A549 (cell line): ENCODE results near the gene OSGIN1. TPM values are rescaled to one million over a fixed set of nuclear protein-coding genes. Genes with fewer than 3 reads are reported as not detected.

Experiments used
- ATAC-seq, 2 experiments: fragments of 200-7000 bp in 1 of 2; fragments of >200 bp in 1 of 2; cut with Nextera tagmentation in 1 of 2; cut with Tn5 transposase in 1 of 2; 3 replicates each; pipeline versions ENCODE4 v1.8.0 to v1.9.1; 2018 to 2020; ENCODE audit warnings: mild to moderate bottlenecking in 1 of 2, moderate library complexity in 1 of 2
- CTCF ChIA-PET: fragments of 300-600 bp; sonication (Branson Sonifier 250); formaldehyde crosslinking; extraction: SDS; loops from one replicate; lab custom pipeline; 2021; ENCODE audit warnings: antibody characterized with exemption, inconsistent platforms; lab: Yijun Ruan, JAX
- POLR2A ChIA-PET: fragments of 350-600 bp; formaldehyde crosslinking; extraction: SDS; loops from one replicate; lab custom pipeline; 2021; ENCODE audit warnings: antibody characterized with exemption, inconsistent platforms; lab: Yijun Ruan, JAX
- DNase-seq, 2 experiments: peaks; one replicate each; pipeline versions ENCODE4 v3.0.0 to v3.0.0-alpha.2; 2011 to 2016; ENCODE audit warnings: low read depth in 1 of 2, low spot score in 1 of 2
- FAIRE-seq: peaks from 2 replicates; lab custom pipeline; 2011; peaks lifted over from hg19 to GRCh38; lab: Jason Lieb, UNC
- H3K27ac ChIP-seq, 2 experiments: fragments of >200 bp; sonication (Bioruptor Twin); formaldehyde crosslinking; 3 replicates each; pipeline ENCODE4 v1.5.1; 2016 to 2017
- H3K4me1 ChIP-seq: fragments of >200 bp; sonication (Bioruptor Twin); formaldehyde crosslinking; 3 replicates; pipeline ENCODE4 v1.6.1; 2016
- H3K4me2 ChIP-seq: fragments of >200 bp; sonication (Bioruptor Twin); formaldehyde crosslinking; 3 replicates; pipeline ENCODE4 v1.6.1; 2016
- H3K4me3 ChIP-seq: fragments of >200 bp; sonication (Bioruptor Twin); formaldehyde crosslinking; 3 replicates; pipeline ENCODE4 v1.5.1; 2016
- H3K9me3 ChIP-seq: fragments of >200 bp; sonication (Bioruptor Twin); formaldehyde crosslinking; 3 replicates; pipeline ENCODE4 v1.6.1; 2016
- BHLHE40 ChIP-seq: IDR thresholded peaks from 2 replicates; pipeline ENCODE4 v1.6.1; 2012; ENCODE audit warnings: low read depth, low read length, inconsistent platforms
- CHD2 ChIP-seq: fragments of 150-350 bp; IDR thresholded peaks from 2 replicates; pipeline ENCODE4 v1.6.1; 2014; ENCODE audit warnings: low read length; ENCODE audit not compliant: partially characterized antibody
- CHD4 ChIP-seq: fragments of 200-600 bp; sonication (generic); IDR thresholded peaks from 2 replicates; pipeline ENCODE4 v1.6.1; 2016; ENCODE audit warnings: antibody characterized with exemption, mild to moderate bottlenecking, borderline replicate concordance
- ELK1 ChIP-seq: fragments of 150-350 bp; IDR thresholded peaks from 2 replicates; pipeline ENCODE4 v1.6.1; 2014; ENCODE audit warnings: low read depth, mild to moderate bottlenecking, low read length
- EP300 ChIP-seq, 2 experiments: fragments of >200 bp; sonication (Bioruptor Twin); formaldehyde crosslinking; IDR thresholded peaks; 2 replicates in 1 of 2; 3 replicates in 1 of 2; pipeline ENCODE4 v1.6.1; 2016 to 2017
- FOXS1 ChIP-seq: fragments of 250-450 bp; sonication (Bioruptor Pico); IDR thresholded peaks from 2 replicates; pipeline ENCODE4 v1.5.0; 2020; ENCODE audit warnings: mild to moderate bottlenecking, moderate library complexity
- HDAC2 ChIP-seq: fragments of 200-600 bp; sonication (generic); IDR thresholded peaks from 2 replicates; pipeline ENCODE4 v1.6.1; 2016
- JUN ChIP-seq, 2 experiments: fragments of >200 bp; sonication (Bioruptor Twin); formaldehyde crosslinking; IDR thresholded peaks; 2 replicates in 1 of 2; 3 replicates in 1 of 2; pipeline ENCODE4 v1.6.1; 2016 to 2017
- POLR2A ChIP-seq: IDR thresholded peaks from 2 replicates; pipeline ENCODE4 v1.6.1; 2012; ENCODE audit warnings: mild to moderate bottlenecking, low read length
- POLR2AphosphoS2 ChIP-seq: conservative IDR thresholded peaks from 2 replicates; pipeline ENCODE4 v1.6.1; 2012; ENCODE audit warnings: low read length, improper control_type of control experiment, inconsistent platforms
- RAD21 ChIP-seq, 2 experiments: fragments of >200 bp in 1 of 2; sonication (Bioruptor Twin) in 1 of 2; formaldehyde crosslinking in 1 of 2; IDR thresholded peaks in 1 of 2; conservative IDR thresholded peaks in 1 of 2; 2 replicates in 1 of 2; 3 replicates in 1 of 2; pipeline ENCODE4 v1.6.1; 2012 to 2018; ENCODE audit warnings: inconsistent platforms in 1 of 2
- ZFP36 ChIP-seq: fragments of 450-650 bp; IDR thresholded peaks from 2 replicates; pipeline ENCODE4 v1.6.1; 2014; ENCODE audit warnings: borderline replicate concordance; ENCODE audit not compliant: partially characterized antibody
- WGBS: methylation state at CpG from one replicate; pipeline ENCODE4 v1.1.6; 2017; ENCODE audit errors: missing lambda C conversion rate; 5-methylcytosine and 5-hydroxymethylcytosine counted together
- polyA plus RNA-seq, 4 experiments: library from polyadenylated mRNA; depleted of rRNA in 3 of 4; stranded (reverse); fragments of >200 nt; fragmentation: RNase III in 1 of 4; extraction: RNeasy Plus Mini Kit Qiagen cat#74134 plus additional on column Dnase treatment in 1 of 4; gene quantifications; 2 replicates in 3 of 4; 3 replicates in 1 of 4; pipeline ENCODE4 v1.2.3, GENCODE V29; 2011 to 2017
- TF ChIP-seq, protein P1 (sequence below): fragments of 200-600 bp; sonication (generic); IDR thresholded peaks from 2 replicates; pipeline ENCODE4 v1.6.1; 2016; ENCODE audit warnings: antibody characterized with exemption, mild to moderate bottlenecking, moderate library complexity
- TF ChIP-seq, protein P2 (sequence below): fragments of 250-450 bp; sonication (Bioruptor Pico); IDR thresholded peaks from 2 replicates; pipeline ENCODE4 v1.5.0; 2021; ENCODE audit warnings: mild to moderate bottlenecking, moderate library complexity, borderline replicate concordance

The OSGIN1 gene
- polyA plus RNA-seq, 2 of the 4 experiments (the other 2 are of a cell fraction) = 25.9 to 37.6 TPM

- DNase-seq (no peak), ATAC-seq (no peak), FAIRE-seq (no peak)
- no peak overlapping the region for H3K4me2 ChIP-seq
- TF ChIP-seq ZFP36 (peak; percentile 36), CHD2 (no peak)
- TF ChIP-seq, protein P1, sequence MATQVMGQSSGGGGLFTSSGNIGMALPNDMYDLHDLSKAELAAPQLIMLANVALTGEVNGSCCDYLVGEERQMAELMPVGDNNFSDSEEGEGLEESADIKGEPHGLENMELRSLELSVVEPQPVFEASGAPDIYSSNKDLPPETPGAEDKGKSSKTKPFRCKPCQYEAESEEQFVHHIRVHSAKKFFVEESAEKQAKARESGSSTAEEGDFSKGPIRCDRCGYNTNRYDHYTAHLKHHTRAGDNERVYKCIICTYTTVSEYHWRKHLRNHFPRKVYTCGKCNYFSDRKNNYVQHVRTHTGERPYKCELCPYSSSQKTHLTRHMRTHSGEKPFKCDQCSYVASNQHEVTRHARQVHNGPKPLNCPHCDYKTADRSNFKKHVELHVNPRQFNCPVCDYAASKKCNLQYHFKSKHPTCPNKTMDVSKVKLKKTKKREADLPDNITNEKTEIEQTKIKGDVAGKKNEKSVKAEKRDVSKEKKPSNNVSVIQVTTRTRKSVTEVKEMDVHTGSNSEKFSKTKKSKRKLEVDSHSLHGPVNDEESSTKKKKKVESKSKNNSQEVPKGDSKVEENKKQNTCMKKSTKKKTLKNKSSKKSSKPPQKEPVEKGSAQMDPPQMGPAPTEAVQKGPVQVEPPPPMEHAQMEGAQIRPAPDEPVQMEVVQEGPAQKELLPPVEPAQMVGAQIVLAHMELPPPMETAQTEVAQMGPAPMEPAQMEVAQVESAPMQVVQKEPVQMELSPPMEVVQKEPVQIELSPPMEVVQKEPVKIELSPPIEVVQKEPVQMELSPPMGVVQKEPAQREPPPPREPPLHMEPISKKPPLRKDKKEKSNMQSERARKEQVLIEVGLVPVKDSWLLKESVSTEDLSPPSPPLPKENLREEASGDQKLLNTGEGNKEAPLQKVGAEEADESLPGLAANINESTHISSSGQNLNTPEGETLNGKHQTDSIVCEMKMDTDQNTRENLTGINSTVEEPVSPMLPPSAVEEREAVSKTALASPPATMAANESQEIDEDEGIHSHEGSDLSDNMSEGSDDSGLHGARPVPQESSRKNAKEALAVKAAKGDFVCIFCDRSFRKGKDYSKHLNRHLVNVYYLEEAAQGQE = no peak
- POLR2A ChIA-PET = no interaction called here
- H3K4me1 ChIP-seq = no peaks in the 10 kb centered on the region
- CTCF ChIA-PET = interaction anchor here (1.8 to 4.2 kb wide), 3 partner anchors 16 to 93 kb away, joined by 4 to 28 read pairs (median 20); no protein-coding TSS in a partner anchor
- 82% methylated on average over 19 of the region's 19 CpGs for WGBS
- H3K9me3 ChIP-seq = peaks cover 2% of the 10 kb centered on the region; the same call in 2 of the 3 replicates
- no peak overlapping the region for H3K27ac ChIP-seq
- H3K4me3 ChIP-seq = no peak overlapping the region
Observed at GRCh38 chr16:83972256-83973008, 19.4 kb downstream of the OSGIN1 start.

- ATAC-seq (no peak), FAIRE-seq (no peak), DNase-seq (no peak)
- TF ChIP-seq BHLHE40 = no peak
- TF ChIP-seq RAD21 (conservative IDR thresholded peaks at IDR 0.05 in 1 of 2, IDR thresholded peaks at IDR 0.05 in 1 of 2) = no peak
- no peak for TF ChIP-seq POLR2AphosphoS2
- TF ChIP-seq JUN (IDR thresholded peaks at IDR 0.05) = no peak
- TF ChIP-seq, protein P2, sequence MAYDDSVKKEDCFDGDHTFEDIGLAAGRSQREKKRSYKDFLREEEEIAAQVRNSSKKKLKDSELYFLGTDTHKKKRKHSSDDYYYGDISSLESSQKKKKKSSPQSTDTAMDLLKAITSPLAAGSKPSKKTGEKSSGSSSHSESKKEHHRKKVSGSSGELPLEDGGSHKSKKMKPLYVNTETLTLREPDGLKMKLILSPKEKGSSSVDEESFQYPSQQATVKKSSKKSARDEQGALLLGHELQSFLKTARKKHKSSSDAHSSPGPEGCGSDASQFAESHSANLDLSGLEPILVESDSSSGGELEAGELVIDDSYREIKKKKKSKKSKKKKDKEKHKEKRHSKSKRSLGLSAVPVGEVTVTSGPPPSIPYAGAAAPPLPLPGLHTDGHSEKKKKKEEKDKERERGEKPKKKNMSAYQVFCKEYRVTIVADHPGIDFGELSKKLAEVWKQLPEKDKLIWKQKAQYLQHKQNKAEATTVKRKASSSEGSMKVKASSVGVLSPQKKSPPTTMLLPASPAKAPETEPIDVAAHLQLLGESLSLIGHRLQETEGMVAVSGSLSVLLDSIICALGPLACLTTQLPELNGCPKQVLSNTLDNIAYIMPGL (CRISPR knock-in tag) = no peak
- no peak for TF ChIP-seq HDAC2
- TF ChIP-seq EP300 (IDR thresholded peaks at IDR 0.05) = no peak
- TF ChIP-seq FOXS1 (CRISPR knock-in tag) = no peak
- TF ChIP-seq CHD4 = no peak
- no peak for TF ChIP-seq POLR2A
- no peak for TF ChIP-seq ELK1
- Histone ChIP-seq H3K9me3 (peaks cover 8% of the 10 kb centered on the region; the same call in 2 of the 3 replicates), H3K4me3 (no peak overlapping the region), H3K4me2 (no peak overlapping the region), H3K27ac (no peak overlapping the region), H3K4me1 (no peaks in the 10 kb centered on the region)
- WGBS = 87% methylated on average over 9 of the region's 10 CpGs
- POLR2A ChIA-PET = no interaction called here
- CTCF ChIA-PET = interaction anchor here (3.3 kb wide), 1 partner anchor 92 kb away, joined by 20 read pairs; no protein-coding TSS in a partner anchor
Observed at GRCh38 chr16:83973077-83973476, 20.0 kb downstream of the OSGIN1 start.
